ENCODE measurements around the gene CDC34. TPM values are rescaled to one million over a fixed set of nuclear protein-coding genes. Genes with fewer than 3 reads are reported as not detected.

CDC34 gene
- total RNA-seq, 1 donor from 2014 or later = 96.5 TPM

GRCh38 chr19:576768-577438 is 45.3 kb downstream of the CDC34 start:
- Histone ChIP-seq H3K27me3 (ENCODE audit: low read depth) (no peaks in the 10 kb centered on the region), H3K27ac (replicated peaks) (peak overlapping the region; percentile 98), H3K4me1 (peaks cover 96% of the 10 kb centered on the region), H3K9me3 (replicated peaks) (no peaks in the 10 kb centered on the region), H3K36me3 (peaks cover 34% of the 10 kb centered on the region), H3K4me3 (peak overlapping the region; percentile 100)
- intact Hi-C loops (cut with micrococcal nuclease) = no loop called here
- TF ChIP-seq CTCF (IDR thresholded peaks at IDR 0.05; ENCODE audit: borderline replicate concordance) = no peak
- no peak for DNase-seq

GRCh38 chr19:577439-578392 is 46.2 kb downstream of the CDC34 start:
- intact Hi-C loops (cut with micrococcal nuclease) = no loop called here
- Histone ChIP-seq H3K36me3 (peaks cover 42% of the 10 kb centered on the region), H3K27me3 (ENCODE audit: low read depth) (no peaks in the 10 kb centered on the region), H3K9me3 (replicated peaks) (no peaks in the 10 kb centered on the region), H3K27ac (replicated peaks) (peak overlapping the region; percentile 98), H3K4me1 (peaks cover 100% of the 10 kb centered on the region), H3K4me3 (peak overlapping the region; percentile 100)
- no peak for TF ChIP-seq CTCF (IDR thresholded peaks at IDR 0.05; ENCODE audit: borderline replicate concordance)
- DNase-seq = no peak

- H3K36me3 ChIP-seq = peaks cover 52% of the 10 kb centered on the region
- peak overlapping the region; percentile 100 for H3K4me3 ChIP-seq
- DNase-seq = no peak
- no peaks in the 10 kb centered on the region for H3K27me3 ChIP-seq (ENCODE audit: low read depth)
- no peak for TF ChIP-seq CTCF (IDR thresholded peaks at IDR 0.05; ENCODE audit: borderline replicate concordance)
- no peaks in the 10 kb centered on the region for H3K9me3 ChIP-seq (replicated peaks)
- intact Hi-C loops (cut with micrococcal nuclease) = no loop called here
- peak overlapping the region; percentile 98 for H3K27ac ChIP-seq (replicated peaks)
- H3K4me1 ChIP-seq = peaks cover 100% of the 10 kb centered on the region
Measured at GRCh38 chr19:579111-579841, 47.7 kb downstream of the CDC34 start.

- DNase-seq = no peak
- no peaks in the 10 kb centered on the region for H3K9me3 ChIP-seq (replicated peaks)
- intact Hi-C loops (cut with micrococcal nuclease) = no loop called here
- H3K27ac ChIP-seq (replicated peaks) = peak overlapping the region; percentile 98
- H3K27me3 ChIP-seq (ENCODE audit: low read depth) = no peaks in the 10 kb centered on the region
- H3K4me1 ChIP-seq = peaks cover 97% of the 10 kb centered on the region
- peak overlapping the region; percentile 100 for H3K4me3 ChIP-seq
- peaks cover 52% of the 10 kb centered on the region for H3K36me3 ChIP-seq
- TF ChIP-seq CTCF (IDR thresholded peaks at IDR 0.05; ENCODE audit: borderline replicate concordance) = no peak
Measured at GRCh38 chr19:579842-580155, 48.2 kb downstream of the CDC34 start.

- H3K4me1 ChIP-seq = peaks cover 91% of the 10 kb centered on the region
- no peak for TF ChIP-seq CTCF (IDR thresholded peaks at IDR 0.05; ENCODE audit: borderline replicate concordance)
- DNase-seq = no peak
- peaks cover 52% of the 10 kb centered on the region for H3K36me3 ChIP-seq
- no peaks in the 10 kb centered on the region for H3K27me3 ChIP-seq (ENCODE audit: low read depth)
- intact Hi-C loops (cut with micrococcal nuclease) = no loop called here
- no peak overlapping the region for H3K4me3 ChIP-seq
- no peaks in the 10 kb centered on the region for H3K9me3 ChIP-seq (replicated peaks)
- peak overlapping the region; percentile 98 for H3K27ac ChIP-seq (replicated peaks)
Measured at GRCh38 chr19:580274-580835, 48.8 kb downstream of the CDC34 start.
